Stomach smooth muscle (tissue), 2 donors: ENCODE data around the gene COX19.

Experiments
- H3K27ac ChIP-seq: one replicate; pipeline ENCODE4 v1.7.0; 2013; ENCODE audit warnings: mild to moderate bottlenecking, low read length, inconsistent platforms
- H3K27me3 ChIP-seq, 2 donors: one replicate each; pipeline ENCODE4 v1.7.0; 2013; ENCODE audit warnings: low read length in 2 of 2; ENCODE audit not compliant: insufficient read depth in 2 of 2, control insufficient read depth in 1 of 2
- H3K36me3 ChIP-seq, 2 donors: one replicate each; pipeline ENCODE4 v1.7.0; 2013; ENCODE audit warnings: low read length in 2 of 2; ENCODE audit not compliant: control insufficient read depth in 2 of 2, insufficient read depth in 2 of 2
- H3K4me1 ChIP-seq: one replicate; pipeline ENCODE4 v1.7.0; 2013; ENCODE audit warnings: low read length; ENCODE audit not compliant: control insufficient read depth, insufficient read depth
- H3K4me3 ChIP-seq, 2 donors: one replicate each; pipeline ENCODE4 v1.7.0; 2013; ENCODE audit warnings: low read length in 2 of 2
- H3K9ac ChIP-seq, 2 donors: one replicate each; pipeline ENCODE4 v1.7.0; 2013; ENCODE audit warnings: low read length in 2 of 2, mild to moderate bottlenecking in 1 of 2
- H3K9me3 ChIP-seq, 2 donors: one replicate each; pipeline ENCODE4 v1.7.0; 2013; ENCODE audit warnings: low read length in 2 of 2; ENCODE audit not compliant: control insufficient read depth in 2 of 2
- donor health status: healthy.
- donor health status: Pancreatic carcinoma.

Gene COX19

GRCh38 chr7:958221-959200, 16.8 kb downstream of the COX19 start:
- Histone ChIP-seq H3K9ac (no peak overlapping the region), H3K27me3 (no peaks in the 10 kb centered on the region), H3K36me3 (no peaks in the 10 kb centered on the region), H3K4me3 (no peak overlapping the region), H3K27ac (no peak overlapping the region), H3K4me1 (peaks cover 50% of the 10 kb centered on the region), H3K9me3 (no peaks in the 10 kb centered on the region)

- no peaks in the 10 kb centered on the region for H3K9me3 ChIP-seq
- H3K4me1 ChIP-seq = peaks cover 50% of the 10 kb centered on the region
- no peak overlapping the region for H3K9ac ChIP-seq
- H3K27ac ChIP-seq = no peak overlapping the region
- H3K36me3 ChIP-seq = no peaks in the 10 kb centered on the region
- H3K27me3 ChIP-seq = no peaks in the 10 kb centered on the region
- H3K4me3 ChIP-seq = no peak overlapping the region
Measured at GRCh38 chr7:957418-958220, 17.7 kb downstream of the COX19 start.

GRCh38 chr7:956031-956430, 19.3 kb downstream of the COX19 start:
- peak overlapping the region in 1 of 2 donors; percentile 8 for H3K4me3 ChIP-seq
- H3K9ac ChIP-seq = no peak overlapping the region
- no peaks in the 10 kb centered on the region for H3K27me3 ChIP-seq
- peaks cover 46% of the 10 kb centered on the region for H3K4me1 ChIP-seq
- no peaks in the 10 kb centered on the region for H3K9me3 ChIP-seq
- no peaks in the 10 kb centered on the region for H3K36me3 ChIP-seq
- no peak overlapping the region for H3K27ac ChIP-seq

- Histone ChIP-seq H3K36me3 (no peaks in the 10 kb centered on the region), H3K4me3 (peak within 1 kb of the TSS; percentile 57 to 74), H3K27me3 (no peaks in the 10 kb centered on the region), H3K4me1 (peaks cover 35% of the 10 kb centered on the region), H3K9me3 (no peaks in the 10 kb centered on the region), H3K9ac (peak within 1 kb of the TSS; percentile 47 to 68), H3K27ac (peak within 1 kb of the TSS; percentile 89)
Measured at GRCh38 chr7:954330-955238, 20.8 kb downstream of the COX19 start, which contains the start of gene ADAP1. Gene ADAP1, minus strand, starts transcription at chr7:954680. Its CDS starts 203 bp downstream, at chr7:954477.

- no peaks in the 10 kb centered on the region for H3K9me3 ChIP-seq
- peak overlapping the region; percentile 70 for H3K27ac ChIP-seq
- peak overlapping the region; percentile 57 to 74 for H3K4me3 ChIP-seq
- no peaks in the 10 kb centered on the region for H3K36me3 ChIP-seq
- H3K4me1 ChIP-seq = peaks cover 35% of the 10 kb centered on the region
- peak overlapping the region; percentile 62 to 73 for H3K9ac ChIP-seq
- H3K27me3 ChIP-seq = no peaks in the 10 kb centered on the region
Measured at GRCh38 chr7:953547-954327, 21.6 kb downstream of the COX19 start.

- H3K4me3 ChIP-seq = peak overlapping the region; percentile 57 to 74
- H3K27ac ChIP-seq = peak overlapping the region; percentile 70
- peak overlapping the region; percentile 62 to 73 for H3K9ac ChIP-seq
- H3K36me3 ChIP-seq = no peaks in the 10 kb centered on the region
- no peaks in the 10 kb centered on the region for H3K9me3 ChIP-seq
- no peaks in the 10 kb centered on the region for H3K27me3 ChIP-seq
- H3K4me1 ChIP-seq = peaks cover 35% of the 10 kb centered on the region
Measured at GRCh38 chr7:952548-953441, 22.6 kb downstream of the COX19 start.

- Histone ChIP-seq H3K9ac (no peak overlapping the region), H3K36me3 (no peaks in the 10 kb centered on the region), H3K9me3 (no peaks in the 10 kb centered on the region), H3K4me3 (no peak overlapping the region), H3K4me1 (peaks cover 33% of the 10 kb centered on the region), H3K27ac (peak overlapping the region; percentile 70), H3K27me3 (no peaks in the 10 kb centered on the region)
Measured at GRCh38 chr7:951881-952547, 23.3 kb downstream of the COX19 start.

- peaks cover 22% of the 10 kb centered on the region for H3K4me1 ChIP-seq
Measured at GRCh38 chr7:949021-949934, 26.1 kb downstream of the COX19 start.

More at GRCh38 chr7:949021-949934, 26.1 kb downstream of the COX19 start:
- Histone ChIP-seq H3K27ac (no peak overlapping the region), H3K27me3 (no peaks in the 10 kb centered on the region), H3K36me3 (no peaks in the 10 kb centered on the region), H3K9me3 (no peaks in the 10 kb centered on the region), H3K4me3 (no peak overlapping the region), H3K9ac (no peak overlapping the region)
